KG1 (cell line): ENCODE data around the gene DIP2C.
"Not testable (repeated sequence)": the region's sequence is repeated elsewhere in the genome, so short reads cannot be mapped to it uniquely, and the experiment has no call there.

Experiments used
- DNase-seq: peaks from one replicate; lab custom pipeline; 2025; lab: John Stamatoyannopoulos, UW

DIP2C gene

GRCh38 chr10:657816-658350, 31.6 kb downstream of the DIP2C start:
- DNase-seq, result not testable (repeated sequence)

GRCh38 chr10:656883-657282, 32.6 kb downstream of the DIP2C start:
- no peak for DNase-seq

GRCh38 chr10:655184-655583, 34.3 kb downstream of the DIP2C start:
- DNase-seq, result no peak

GRCh38 chr10:654647-654996, 34.8 kb downstream of the DIP2C start:
- no peak for DNase-seq

GRCh38 chr10:653991-654646, 35.3 kb downstream of the DIP2C start:
- no peak for DNase-seq

GRCh38 chr10:652832-653459, 36.5 kb downstream of the DIP2C start:
- not testable (repeated sequence) for DNase-seq

GRCh38 chr10:652233-652632, 37.2 kb downstream of the DIP2C start:
- no peak for DNase-seq

GRCh38 chr10:651692-652091, 37.8 kb downstream of the DIP2C start:
- no peak for DNase-seq

GRCh38 chr10:650886-651615, 38.4 kb downstream of the DIP2C start:
- DNase-seq, result no peak

- DNase-seq, result no peak
Observed at GRCh38 chr10:650441-650851, 39.0 kb downstream of the DIP2C start.

GRCh38 chr10:649798-650440, 39.5 kb downstream of the DIP2C start:
- no peak for DNase-seq

- no peak for DNase-seq
Observed at GRCh38 chr10:649445-649797, 40.0 kb downstream of the DIP2C start.

GRCh38 chr10:647019-647418, 42.4 kb downstream of the DIP2C start:
- DNase-seq, result not testable (repeated sequence)

GRCh38 chr10:646118-646524, 43.3 kb downstream of the DIP2C start:
- DNase-seq, result no peak

- DNase-seq, result no peak
Observed at GRCh38 chr10:644943-645334, 44.5 kb downstream of the DIP2C start.

- no peak for DNase-seq
Observed at GRCh38 chr10:644076-644942, 45.2 kb downstream of the DIP2C start.

GRCh38 chr10:642186-642890, 47.1 kb downstream of the DIP2C start:
- no peak for DNase-seq

- no peak for DNase-seq
Observed at GRCh38 chr10:641149-642010, 48.1 kb downstream of the DIP2C start.

GRCh38 chr10:640673-641045, 48.8 kb downstream of the DIP2C start:
- no peak for DNase-seq
